ENCODE data around the gene CASKIN1.
A peak's percentile ranks its signal among the peaks of the same experiment; 100 is the strongest.

Gene CASKIN1

GRCh38 chr16:2232094-2232990 lies 35.9 kb upstream of the CASKIN1 start:
- DNase-seq = no peak

GRCh38 chr16:2231016-2231931 lies 34.9 kb upstream of the CASKIN1 start:
- DNase-seq = no peak

GRCh38 chr16:2230376-2230775 lies 34.0 kb upstream of the CASKIN1 start:
- no peak for DNase-seq

GRCh38 chr16:2229632-2230250 lies 33.3 kb upstream of the CASKIN1 start:
- DNase-seq = no peak

GRCh38 chr16:2229091-2229490 lies 32.7 kb upstream of the CASKIN1 start:
- DNase-seq = no peak

GRCh38 chr16:2228161-2228824 lies 31.9 kb upstream of the CASKIN1 start:
- DNase-seq = no peak

- no peak for DNase-seq
Observed at GRCh38 chr16:2226918-2227317, 30.5 kb upstream of the CASKIN1 start.

GRCh38 chr16:2226245-2226793 lies 29.9 kb upstream of the CASKIN1 start:
- DNase-seq = no peak

GRCh38 chr16:2223942-2224486 lies 27.6 kb upstream of the CASKIN1 start:
- peak; percentile 28 for DNase-seq

- DNase-seq = peak; percentile 100
Observed at GRCh38 chr16:2223221-2223941, 27.0 kb upstream of the CASKIN1 start, which contains the start of gene E4F1. TSS of gene E4F1 (plus strand) at chr16:2223591. CDS start at chr16:2223614, 23 bp downstream.

- no peak for DNase-seq
Observed at GRCh38 chr16:2216330-2216729, 19.9 kb upstream of the CASKIN1 start.

- DNase-seq = no peak
Observed at GRCh38 chr16:2214719-2214968, 18.2 kb upstream of the CASKIN1 start, which contains the start of gene PGP. TSS of gene PGP (minus strand) at chr16:2214840. CDS start at chr16:2214777, 63 bp downstream.

GRCh38 chr16:2213817-2214718 lies 17.7 kb upstream of the CASKIN1 start:
- DNase-seq = no peak

- DNase-seq = no peak
Observed at GRCh38 chr16:2212362-2213324, 16.2 kb upstream of the CASKIN1 start.

GRCh38 chr16:2211923-2212347 lies 15.5 kb upstream of the CASKIN1 start:
- no peak for DNase-seq

GRCh38 chr16:2210386-2211365 lies 14.3 kb upstream of the CASKIN1 start, which contains the start of gene BRICD5:
TSS of gene BRICD5 (minus strand) at chr16:2210863. CDS start at chr16:2210833, 30 bp downstream.
- no peak for DNase-seq

- no peak for DNase-seq
Observed at GRCh38 chr16:2210009-2210332, 13.6 kb upstream of the CASKIN1 start.
